Skeletal muscle satellite cell (primary cell): ENCODE measurements around the gene WDR37. TPM values are rescaled to one million over a fixed set of nuclear protein-coding genes. Genes with fewer than 3 reads are reported as not detected.
"Not testable (repeated sequence)": the region's sequence is repeated elsewhere in the genome, so short reads cannot be mapped to it uniquely, and the experiment has no call there.

Source experiments
- H3K27me3 ChIP-seq: 2 replicates; pipeline ENCODE4 v1.7.0; 2013; ENCODE audit warnings: low read length; ENCODE audit not compliant: control insufficient read depth, insufficient read depth
- H3K36me3 ChIP-seq: 2 replicates; pipeline ENCODE4 v1.7.0; 2013; ENCODE audit warnings: mild to moderate bottlenecking, control low read depth, low read length; ENCODE audit not compliant: insufficient read depth
- H3K4me1 ChIP-seq: 2 replicates; pipeline ENCODE4 v1.7.0; 2013; ENCODE audit warnings: low read length; ENCODE audit not compliant: control insufficient read depth, insufficient read depth
- H3K4me2 ChIP-seq: 2 replicates; pipeline ENCODE4 v1.7.0; 2013; ENCODE audit warnings: mild to moderate bottlenecking, low read length
- H3K4me3 ChIP-seq: 2 replicates; pipeline ENCODE4 v1.7.0; 2013; ENCODE audit warnings: low read length
- H3K9ac ChIP-seq: 2 replicates; pipeline ENCODE4 v1.7.0; 2013; ENCODE audit warnings: mild to moderate bottlenecking, low read depth, low read length, moderate library complexity
- H3K9me3 ChIP-seq: replicated peaks from 2 replicates; pipeline ENCODE4 v1.7.0; 2013; ENCODE audit warnings: mild to moderate bottlenecking, control low read depth, low read length
- total RNA-seq: library from RNA; depleted of rRNA; stranded (reverse); fragments of >200 nt; gene quantifications from 2 replicates; pipeline ENCODE4 v1.2.3, GENCODE V29; 2012; rRNA removed

WDR37 gene, protein sequence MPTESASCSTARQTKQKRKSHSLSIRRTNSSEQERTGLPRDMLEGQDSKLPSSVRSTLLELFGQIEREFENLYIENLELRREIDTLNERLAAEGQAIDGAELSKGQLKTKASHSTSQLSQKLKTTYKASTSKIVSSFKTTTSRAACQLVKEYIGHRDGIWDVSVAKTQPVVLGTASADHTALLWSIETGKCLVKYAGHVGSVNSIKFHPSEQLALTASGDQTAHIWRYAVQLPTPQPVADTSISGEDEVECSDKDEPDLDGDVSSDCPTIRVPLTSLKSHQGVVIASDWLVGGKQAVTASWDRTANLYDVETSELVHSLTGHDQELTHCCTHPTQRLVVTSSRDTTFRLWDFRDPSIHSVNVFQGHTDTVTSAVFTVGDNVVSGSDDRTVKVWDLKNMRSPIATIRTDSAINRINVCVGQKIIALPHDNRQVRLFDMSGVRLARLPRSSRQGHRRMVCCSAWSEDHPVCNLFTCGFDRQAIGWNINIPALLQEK
- 13.2 and 13.3 TPM in 2 replicates for total RNA-seq

GRCh38 chr10:1056326-1057105 lies at the start of gene WDR37:
Gene WDR37, plus strand, starts transcription at chr10:1056385. Its CDS starts 15,771 bp downstream, at chr10:1072156.
- peak within 1 kb of the TSS; percentile 87 for H3K4me2 ChIP-seq
- H3K4me3 ChIP-seq: peak within 1 kb of the TSS; percentile 98
- H3K36me3 ChIP-seq: peaks cover 20% of the 10 kb centered on the region
- H3K4me1 ChIP-seq: peaks cover 23% of the 10 kb centered on the region
- H3K9ac ChIP-seq: peak within 1 kb of the TSS; percentile 100
- no peaks in the 10 kb centered on the region for H3K9me3 ChIP-seq
- H3K27me3 ChIP-seq: no peaks in the 10 kb centered on the region

DNA sequence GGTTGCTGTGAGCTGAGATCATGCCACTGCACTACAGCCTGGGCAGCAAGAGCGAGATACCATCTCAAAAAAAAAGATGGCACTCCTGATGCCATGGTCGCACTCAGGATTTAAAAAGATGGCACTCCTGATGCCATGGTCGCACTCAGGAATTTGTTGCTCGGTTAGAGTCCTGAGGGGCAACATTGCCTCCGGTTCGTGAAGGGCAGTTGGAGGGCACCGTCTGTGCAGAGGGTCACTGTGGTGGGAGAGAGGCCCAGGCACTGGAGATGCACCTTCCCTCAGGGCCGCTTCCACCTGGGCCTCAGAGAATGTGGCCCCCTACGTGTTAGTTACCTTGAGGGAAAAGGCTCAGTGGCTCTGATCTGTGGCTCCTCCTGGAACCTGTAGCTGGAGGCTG lies 49.6 kb upstream of the WDR37 start:
- Histone ChIP-seq H3K9me3 (no peaks in the 10 kb centered on the region), H3K36me3 (peaks cover 85% of the 10 kb centered on the region), H3K4me2 (no peak overlapping the region), H3K9ac (no peak overlapping the region), H3K4me3 (no peak overlapping the region), H3K27me3 (no peaks in the 10 kb centered on the region), H3K4me1 (no peaks in the 10 kb centered on the region)

- Histone ChIP-seq H3K27me3 (no peaks in the 10 kb centered on the region), H3K4me1 (no peaks in the 10 kb centered on the region), H3K4me2 (no peak overlapping the region), H3K4me3 (no peak overlapping the region), H3K36me3 (peaks cover 87% of the 10 kb centered on the region), H3K9ac (no peak overlapping the region), H3K9me3 (no peaks in the 10 kb centered on the region)
Measured at GRCh38 chr10:1007583-1007982, 48.6 kb upstream of the WDR37 start.

DNA sequence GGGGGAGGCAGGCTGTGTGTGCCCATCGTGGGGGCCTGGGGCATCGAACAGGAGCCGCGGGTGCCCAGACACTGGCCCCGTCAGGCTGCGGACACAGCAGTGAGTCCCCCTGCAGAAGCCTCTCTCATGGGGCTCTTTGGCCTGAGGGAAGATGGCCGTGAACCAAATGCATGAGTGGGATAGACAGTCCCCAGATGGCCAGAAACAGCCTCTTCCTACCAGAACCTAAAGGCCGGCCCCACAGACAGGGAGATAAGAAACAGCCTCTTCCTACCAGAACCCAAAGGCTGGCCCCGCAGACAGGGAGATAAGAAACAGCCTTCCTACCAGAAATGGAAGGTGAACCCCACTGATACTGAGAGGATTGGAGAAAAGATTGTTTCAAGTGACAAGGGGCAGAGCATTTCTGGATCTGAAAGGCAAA lies 47.1 kb upstream of the WDR37 start:
- Histone ChIP-seq H3K9ac (no peak overlapping the region), H3K4me2 (no peak overlapping the region)

DNA sequence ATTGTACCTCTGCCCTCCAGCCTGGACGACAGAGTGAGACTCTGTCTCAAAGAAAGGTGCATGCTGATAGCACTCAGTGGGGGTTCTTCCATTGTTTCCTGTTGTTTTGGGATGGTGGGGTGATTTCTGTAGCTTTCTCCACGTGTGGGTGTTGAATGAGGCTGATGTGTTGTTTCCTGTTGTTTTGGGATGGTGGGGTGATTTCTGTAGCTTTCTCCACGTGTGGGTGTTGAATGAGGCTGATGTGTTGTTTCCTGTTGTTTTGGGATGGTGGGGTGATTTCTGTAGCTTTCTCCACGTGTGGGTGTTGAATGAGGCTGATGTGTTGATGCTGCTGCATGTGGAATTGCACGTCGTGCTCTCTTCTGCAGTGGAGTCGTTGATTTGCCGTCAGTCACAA lies 46.2 kb upstream of the WDR37 start:
- H3K27me3 ChIP-seq, H3K4me3 ChIP-seq, H3K4me2 ChIP-seq, H3K9me3 ChIP-seq, H3K4me1 ChIP-seq, H3K9ac ChIP-seq: not testable (repeated sequence)
- peaks cover 80% of the 10 kb centered on the region for H3K36me3 ChIP-seq

More for the DNA sequence above, 47.1 kb upstream of the WDR37 start:
- no peak overlapping the region for H3K4me3 ChIP-seq
- H3K27me3 ChIP-seq: no peaks in the 10 kb centered on the region
- H3K9me3 ChIP-seq: no peaks in the 10 kb centered on the region
- H3K36me3 ChIP-seq: peaks cover 81% of the 10 kb centered on the region
- H3K4me1 ChIP-seq: no peaks in the 10 kb centered on the region

DNA sequence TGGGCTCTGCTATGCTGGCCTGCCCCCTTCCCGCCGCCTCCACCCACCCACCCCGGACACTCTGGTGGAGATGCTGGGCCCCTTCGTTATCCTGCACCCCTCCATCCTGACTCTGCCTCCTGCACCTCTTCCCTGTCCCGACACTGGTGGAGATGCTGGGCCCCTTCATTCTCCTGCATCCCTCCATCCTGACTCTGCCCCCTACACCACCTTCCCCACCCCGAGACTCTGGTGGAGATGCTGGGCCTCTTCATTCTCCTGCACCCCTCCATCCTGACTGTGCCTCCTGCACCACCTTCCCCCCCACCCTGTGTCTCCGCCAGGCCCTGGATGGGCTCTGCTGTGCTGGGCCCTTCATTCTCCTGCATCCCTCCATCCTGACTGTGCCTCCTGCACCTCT lies 45.5 kb upstream of the WDR37 start:
- no peaks in the 10 kb centered on the region for H3K4me1 ChIP-seq
- H3K4me3 ChIP-seq: no peak overlapping the region
- no peak overlapping the region for H3K4me2 ChIP-seq
- H3K9ac ChIP-seq: no peak overlapping the region
- H3K27me3 ChIP-seq: no peaks in the 10 kb centered on the region
- H3K9me3 ChIP-seq: no peaks in the 10 kb centered on the region
- H3K36me3 ChIP-seq: peaks cover 78% of the 10 kb centered on the region

GRCh38 chr10:1011696-1012095 lies 44.5 kb upstream of the WDR37 start:
- Histone ChIP-seq H3K27me3 (no peaks in the 10 kb centered on the region), H3K4me3 (no peak overlapping the region), H3K36me3 (peaks cover 79% of the 10 kb centered on the region), H3K4me1 (no peaks in the 10 kb centered on the region), H3K9me3 (no peaks in the 10 kb centered on the region), H3K4me2 (no peak overlapping the region), H3K9ac (no peak overlapping the region)

- Histone ChIP-seq H3K4me1 (no peaks in the 10 kb centered on the region), H3K36me3 (peaks cover 80% of the 10 kb centered on the region), H3K9ac (no peak overlapping the region), H3K4me2 (no peak overlapping the region), H3K4me3 (no peak overlapping the region), H3K27me3 (no peaks in the 10 kb centered on the region), H3K9me3 (no peaks in the 10 kb centered on the region)
Measured at GRCh38 chr10:1015688-1016087, 40.5 kb upstream of the WDR37 start.

GRCh38 chr10:1019362-1019761 lies 36.8 kb upstream of the WDR37 start:
- no peaks in the 10 kb centered on the region for H3K27me3 ChIP-seq
- no peak overlapping the region for H3K4me2 ChIP-seq
- no peak overlapping the region for H3K9ac ChIP-seq
- H3K4me3 ChIP-seq: no peak overlapping the region
- H3K9me3 ChIP-seq: no peaks in the 10 kb centered on the region
- H3K4me1 ChIP-seq: no peaks in the 10 kb centered on the region
- peaks cover 57% of the 10 kb centered on the region for H3K36me3 ChIP-seq

DNA sequence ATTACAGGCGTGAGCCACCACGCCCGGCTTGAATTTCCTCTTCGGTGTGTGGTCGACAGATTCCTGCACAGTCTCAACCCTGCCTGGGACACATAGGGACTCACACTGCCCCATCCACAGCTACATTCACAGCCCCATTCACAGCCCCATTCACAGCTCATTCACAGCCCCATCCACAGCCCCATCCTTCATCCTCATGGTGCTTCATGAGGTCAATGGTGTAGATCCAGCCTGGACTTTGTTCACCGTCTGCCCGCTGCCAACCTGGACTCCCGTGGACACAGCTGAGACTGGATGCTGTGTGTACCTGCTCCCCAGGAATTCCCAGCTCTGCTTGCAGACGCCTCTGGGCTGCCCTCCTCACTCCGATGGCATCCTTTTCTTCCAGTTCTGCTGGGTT lies 35.7 kb upstream of the WDR37 start:
- Histone ChIP-seq H3K9ac (no peak overlapping the region), H3K9me3 (no peaks in the 10 kb centered on the region), H3K4me2 (no peak overlapping the region), H3K4me3 (no peak overlapping the region), H3K36me3 (peaks cover 49% of the 10 kb centered on the region), H3K27me3 (no peaks in the 10 kb centered on the region), H3K4me1 (no peaks in the 10 kb centered on the region)

- H3K4me3 ChIP-seq: no peak overlapping the region
- H3K4me1 ChIP-seq: no peaks in the 10 kb centered on the region
- no peak overlapping the region for H3K4me2 ChIP-seq
- peaks cover 45% of the 10 kb centered on the region for H3K36me3 ChIP-seq
- no peaks in the 10 kb centered on the region for H3K9me3 ChIP-seq
- H3K9ac ChIP-seq: no peak overlapping the region
- no peaks in the 10 kb centered on the region for H3K27me3 ChIP-seq
Measured at GRCh38 chr10:1020958-1021357, 35.2 kb upstream of the WDR37 start.
